Ascending aorta (tissue), 2 donors: ENCODE measurements around the gene MMP19. TPM values are rescaled to one million over a fixed set of nuclear protein-coding genes. Genes with fewer than 3 reads are reported as not detected.
"Not testable (repeated sequence)": the region's sequence is repeated elsewhere in the genome, so short reads cannot be mapped to it uniquely, and the experiment has no call there.

Source experiments
- DNase-seq, 2 donors: peaks; one replicate each; pipeline ENCODE4 v3.0.0-alpha.2; 2019; ENCODE audit warnings: low spot score in 2 of 2
- H3K27ac ChIP-seq, 2 donors: fragments of 200-600 bp; sonication (generic); one replicate each; pipeline ENCODE4 v1.5.1; 2016 to 2017; ENCODE audit warnings: mild to moderate bottlenecking in 1 of 2
- H3K27me3 ChIP-seq: fragments of 200-600 bp; sonication (generic); one replicate; pipeline ENCODE4 v1.5.1; 2017
- H3K36me3 ChIP-seq, 2 donors: fragments of 200-600 bp; sonication (generic); one replicate each; pipeline ENCODE4 v1.5.1; 2016
- H3K4me1 ChIP-seq, 2 donors: fragments of 200-600 bp; sonication (generic); one replicate each; pipeline ENCODE4 v1.5.1; 2016 to 2017; ENCODE audit warnings: mild to moderate bottlenecking in 1 of 2
- H3K4me3 ChIP-seq, 2 donors: fragments of 200-600 bp; sonication (generic); one replicate each; pipeline ENCODE4 v1.5.1; 2016 to 2017; ENCODE audit warnings: mild to moderate bottlenecking in 1 of 2
- H3K9me3 ChIP-seq, 2 donors: fragments of 200-600 bp; sonication (generic); one replicate each; pipeline ENCODE4 v1.5.1; 2016
- CTCF ChIP-seq, 3 experiments: fragments of 200-600 bp in 2 of 3; fragments of 450-650 bp in 1 of 3; sonication (generic) in 2 of 3; IDR thresholded peaks; one replicate each; pipeline ENCODE4 v1.5.1; 2016 to 2019; ENCODE audit warnings: antibody characterized with exemption in 3 of 3, mild to moderate bottlenecking in 1 of 3, moderate library complexity in 1 of 3
- intact Hi-C: fragments of 100-400 bp; cut with DNase I; formaldehyde crosslinking; loops from one replicate; pipeline ENCODE4 v1.15.1; 2023
- total RNA-seq: library from RNA; depleted of rRNA; stranded (reverse); fragments of >200 nt; gene quantifications from one replicate; pipeline ENCODE4 v1.1.0, GENCODE V29; 2016

Gene MMP19
- total RNA-seq, 1 donor from 2014 or later, result 37.5 TPM

- Histone ChIP-seq H3K9me3 (no peaks in the 10 kb centered on the region), H3K27me3 (no peaks in the 10 kb centered on the region), H3K4me3 (peak overlapping the region in 1 of 2 donors; percentile 62), H3K27ac (no peak overlapping the region), H3K36me3 (peaks cover 6 to 16% of the 10 kb centered on the region in 2 donors), H3K4me1 (peaks cover 0 to 9% of the 10 kb centered on the region in 2 donors)
- intact Hi-C loops, result loop anchor here (10.0 kb wide), 2 partner anchors 684 to 1406 kb away; partner anchors contain the start of gene RBMS2
- peak in 1 of 2 donors; percentile 44 for DNase-seq
- no peak for TF ChIP-seq CTCF (IDR thresholded peaks at IDR 0.05)
Measured at GRCh38 chr12:55840581-55841351, 2.0 kb downstream of the MMP19 start.

- no peaks in the 10 kb centered on the region for H3K27me3 ChIP-seq
- DNase-seq, result no peak
Measured at GRCh38 chr12:55839345-55840140, 3.2 kb downstream of the MMP19 start.

GRCh38 chr12:55838361-55838760 is 4.4 kb downstream of the MMP19 start:
- H3K4me3 ChIP-seq, result no peak overlapping the region
- intact Hi-C loops, result no loop called here
- no peaks in the 10 kb centered on the region for H3K9me3 ChIP-seq
- H3K27ac ChIP-seq, result no peak overlapping the region
- H3K36me3 ChIP-seq, result peaks cover 6 to 18% of the 10 kb centered on the region in 2 donors
- TF ChIP-seq CTCF (IDR thresholded peaks at IDR 0.05), result no peak
- peaks cover 0 to 4% of the 10 kb centered on the region in 2 donors for H3K4me1 ChIP-seq
- H3K27me3 ChIP-seq, result no peaks in the 10 kb centered on the region
- no peak for DNase-seq

More at GRCh38 chr12:55839345-55840140, 3.2 kb downstream of the MMP19 start:
- Histone ChIP-seq H3K4me1 (peaks cover 0 to 4% of the 10 kb centered on the region in 2 donors), H3K4me3 (no peak overlapping the region), H3K9me3 (no peaks in the 10 kb centered on the region), H3K36me3 (peaks cover 6 to 18% of the 10 kb centered on the region in 2 donors), H3K27ac (no peak overlapping the region)
- TF ChIP-seq CTCF (IDR thresholded peaks at IDR 0.05), result no peak
- intact Hi-C loops, result loop anchor here (10.0 kb wide), 2 partner anchors 685 to 1405 kb away; partner anchors contain the start of gene RBMS2

- H3K27me3 ChIP-seq, H3K27ac ChIP-seq, H3K4me1 ChIP-seq, intact Hi-C loops, H3K4me3 ChIP-seq, DNase-seq, H3K9me3 ChIP-seq: not testable (repeated sequence)
- H3K36me3 ChIP-seq, result peaks cover 4 to 14% of the 10 kb centered on the region in 2 donors
Measured at GRCh38 chr12:55834400-55834799, 8.3 kb downstream of the MMP19 start.

GRCh38 chr12:55833056-55833455 is 9.7 kb downstream of the MMP19 start:
- Histone ChIP-seq H3K36me3 (peaks cover 2 to 14% of the 10 kb centered on the region in 2 donors), H3K9me3 (no peaks in the 10 kb centered on the region), H3K27me3 (no peaks in the 10 kb centered on the region), H3K4me3 (no peak overlapping the region), H3K27ac (peak overlapping the region in 1 of 2 donors; percentile 11), H3K4me1 (peaks cover 5 to 15% of the 10 kb centered on the region in 2 donors)
- no peak for DNase-seq
- TF ChIP-seq CTCF (IDR thresholded peaks at IDR 0.05), result no peak
- intact Hi-C loops, result no loop called here

- intact Hi-C loops, result no loop called here
- H3K36me3 ChIP-seq, result peaks cover 2 to 4% of the 10 kb centered on the region in 2 donors
- no peak for DNase-seq
- H3K27ac ChIP-seq, result peak overlapping the region; percentile 92 to 99
- no peaks in the 10 kb centered on the region for H3K27me3 ChIP-seq
- H3K9me3 ChIP-seq, result no peaks in the 10 kb centered on the region
- H3K4me3 ChIP-seq, result peak overlapping the region; percentile 75 to 99
- H3K4me1 ChIP-seq, result peaks cover 8 to 26% of the 10 kb centered on the region in 2 donors
- no peak for TF ChIP-seq CTCF (IDR thresholded peaks at IDR 0.05)
Measured at GRCh38 chr12:55831447-55831815, 11.3 kb downstream of the MMP19 start.
